Measurements from ENCODE around the gene MTG1.
"Not testable (repeated sequence)": the region's sequence is repeated elsewhere in the genome, so short reads cannot be mapped to it uniquely, and the experiment has no call there.

Gene MTG1

GRCh38 chr10:133393401-133394063 lies 425 bp upstream of the MTG1 start:
- H3K27ac ChIP-seq: peak overlapping the region in 16 of 21 experiments; percentile 25 to 96 (median 90)
- peak overlapping the region; percentile 59 to 99 (median 90) for H3K4me3 ChIP-seq

DNA sequence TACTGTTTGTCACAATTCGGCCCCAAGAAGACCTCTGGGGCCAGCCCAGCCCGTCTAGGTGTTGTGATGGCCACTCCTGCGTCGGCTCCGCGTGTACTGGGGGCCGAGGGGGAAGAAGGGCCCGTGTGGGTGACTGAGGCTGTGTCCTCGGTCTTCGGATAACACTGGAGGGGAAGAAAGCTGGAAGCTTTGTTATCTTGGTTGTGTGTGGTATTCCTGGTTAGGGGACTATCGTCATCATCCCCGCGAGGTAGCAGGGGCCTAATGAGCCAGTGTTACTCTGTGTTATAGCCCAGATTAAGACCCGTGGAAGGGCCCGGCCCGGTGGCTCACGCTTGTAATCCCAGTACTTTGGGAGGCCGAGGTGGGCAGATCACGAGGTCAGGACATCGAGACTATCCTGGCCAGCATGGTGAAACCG lies 854 bp downstream of the MTG1 start:
- peak overlapping the region; percentile 59 to 99 (median 90) for H3K4me3 ChIP-seq
- H3K27ac ChIP-seq: peak overlapping the region; percentile 63 to 96 (median 91)

DNA sequence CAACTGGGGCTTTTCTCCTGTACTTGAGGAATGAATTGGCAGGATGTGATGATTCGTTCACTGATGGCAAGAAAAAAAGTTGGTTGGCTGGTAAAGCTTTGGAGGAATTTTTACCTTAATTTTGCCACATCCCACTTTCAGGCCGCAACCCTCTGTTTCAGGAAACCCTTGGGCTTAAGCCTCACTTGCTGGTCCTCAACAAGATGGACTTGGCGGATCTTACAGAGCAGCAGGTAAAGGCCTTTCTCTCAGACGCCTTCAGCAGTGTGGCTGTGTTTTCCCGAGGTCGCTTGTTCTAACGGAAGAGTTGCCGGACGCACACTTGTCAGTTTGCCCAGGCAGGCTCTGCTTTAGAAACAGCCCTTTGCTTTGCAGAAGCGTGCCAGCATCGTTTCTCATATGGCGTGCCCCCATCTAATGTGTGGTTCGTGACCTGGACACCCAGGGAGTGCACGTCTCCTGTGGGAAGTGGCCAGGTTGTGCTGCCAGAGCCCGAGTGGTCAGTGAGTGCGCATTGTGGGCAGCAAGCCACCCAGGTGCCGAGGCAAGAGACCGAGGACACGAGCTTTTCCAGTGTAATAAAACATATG lies 2.2 kb downstream of the MTG1 start:
- Histone ChIP-seq H3K4me3 (no peak overlapping the region), H3K27ac (no peak overlapping the region)

DNA sequence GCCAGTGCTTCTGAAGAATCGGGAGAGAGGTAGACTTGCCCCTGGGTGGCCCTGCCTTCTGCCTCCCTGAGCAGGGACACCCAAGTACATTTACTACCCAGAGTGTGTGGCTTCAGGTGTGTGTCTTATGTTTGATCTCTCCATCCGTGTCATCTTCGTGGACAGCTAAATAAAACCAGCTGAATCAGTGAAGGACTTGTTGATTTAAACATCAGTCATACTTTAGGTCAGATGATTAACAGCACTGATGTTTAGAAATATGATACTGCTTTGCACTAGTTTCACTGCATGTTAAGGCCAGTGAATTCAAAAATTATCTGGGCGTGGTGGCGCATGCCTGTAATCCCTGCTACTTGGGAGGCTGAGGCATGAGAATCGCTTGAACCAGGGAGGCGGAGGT lies 4.0 kb downstream of the MTG1 start:
- Histone ChIP-seq H3K27ac (no peak overlapping the region), H3K4me3 (no peak overlapping the region)

GRCh38 chr10:133399123-133399601 lies 5.2 kb downstream of the MTG1 start:
- Histone ChIP-seq H3K4me3 (no peak overlapping the region), H3K27ac (no peak overlapping the region)

GRCh38 chr10:133400624-133401424 lies 6.9 kb downstream of the MTG1 start:
- H3K27ac ChIP-seq: peak overlapping the region in 4 of 21 experiments; percentile 14 to 81 (median 64)
- H3K4me3 ChIP-seq: no peak overlapping the region

DNA sequence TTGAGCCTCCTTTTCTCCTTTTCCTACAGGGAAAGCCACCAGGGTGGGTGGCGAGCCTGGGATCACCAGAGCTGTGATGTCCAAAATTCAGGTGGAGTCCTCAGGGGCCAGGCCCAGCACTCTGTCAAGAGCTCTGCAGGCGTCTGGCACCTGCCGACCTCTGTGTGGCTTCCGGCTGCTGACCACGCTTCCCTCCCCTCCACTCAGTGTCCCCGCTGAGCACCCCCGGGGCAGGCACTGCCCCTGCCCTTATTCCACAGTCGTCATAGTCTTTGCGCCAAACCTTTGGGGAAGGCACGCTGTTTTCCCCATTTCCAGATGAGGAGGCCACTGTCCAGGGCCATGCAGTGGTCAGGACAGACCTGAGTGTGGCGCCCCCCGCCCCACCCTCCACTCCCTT lies 7.5 kb downstream of the MTG1 start:
- Histone ChIP-seq H3K4me3 (no peak overlapping the region), H3K27ac (peak overlapping the region in 4 of 21 experiments; percentile 42 to 81 (median 64))

DNA sequence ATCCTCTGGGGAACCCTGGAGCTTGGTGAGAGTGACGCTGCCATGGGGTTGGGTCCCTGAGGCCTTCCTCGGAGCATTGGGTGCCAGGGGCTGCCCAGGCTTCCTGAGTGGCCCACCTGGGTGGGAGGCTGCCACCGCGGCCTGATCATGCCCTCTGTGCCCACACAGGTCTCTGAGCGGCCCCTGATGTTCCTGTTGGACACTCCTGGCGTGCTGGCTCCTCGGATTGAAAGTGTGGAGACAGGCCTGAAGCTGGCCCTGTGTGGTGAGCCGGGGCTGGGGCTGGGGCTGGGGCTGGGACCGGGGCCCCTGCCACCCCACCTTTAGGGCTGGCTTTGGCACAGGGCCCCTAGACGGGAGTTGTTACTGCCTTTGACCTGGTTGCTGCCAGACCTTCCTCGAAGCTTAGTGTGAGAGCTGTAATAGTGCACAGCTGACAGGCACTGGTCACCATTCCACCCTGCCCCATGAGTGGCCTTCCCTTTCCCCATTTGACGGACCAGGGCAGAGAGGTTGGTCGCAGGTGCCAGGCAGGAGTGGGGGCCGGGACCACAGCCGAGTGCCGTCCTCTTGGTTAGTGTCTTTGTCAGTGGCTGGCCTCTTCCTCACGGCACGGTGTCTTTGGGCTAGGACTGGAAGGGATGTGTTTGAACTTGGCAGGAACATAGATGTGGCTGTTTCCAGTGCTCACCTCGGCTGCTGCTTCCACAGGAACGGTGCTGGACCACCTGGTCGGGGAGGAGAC lies 8.2 kb downstream of the MTG1 start:
- Histone ChIP-seq H3K4me3 (no peak overlapping the region), H3K27ac (peak overlapping the region in 2 of 21 experiments; percentile 38 to 81)

- no peak overlapping the region for H3K4me3 ChIP-seq
- H3K27ac ChIP-seq: no peak overlapping the region
These were observed 9.4 kb downstream of the MTG1 start for GRCh38 chr10:133403359-133403758.

GRCh38 chr10:133403784-133404183 lies 9.8 kb downstream of the MTG1 start:
- Histone ChIP-seq H3K4me3 (no peak overlapping the region), H3K27ac (no peak overlapping the region)

- H3K27ac ChIP-seq: no peak overlapping the region
- H3K4me3 ChIP-seq: no peak overlapping the region
These were observed 11.3 kb downstream of the MTG1 start for GRCh38 chr10:133405272-133405671.

GRCh38 chr10:133405844-133406527 lies 12.0 kb downstream of the MTG1 start:
- Histone ChIP-seq H3K27ac (peak overlapping the region in 2 of 21 experiments; percentile 7 to 21), H3K4me3 (no peak overlapping the region)

DNA sequence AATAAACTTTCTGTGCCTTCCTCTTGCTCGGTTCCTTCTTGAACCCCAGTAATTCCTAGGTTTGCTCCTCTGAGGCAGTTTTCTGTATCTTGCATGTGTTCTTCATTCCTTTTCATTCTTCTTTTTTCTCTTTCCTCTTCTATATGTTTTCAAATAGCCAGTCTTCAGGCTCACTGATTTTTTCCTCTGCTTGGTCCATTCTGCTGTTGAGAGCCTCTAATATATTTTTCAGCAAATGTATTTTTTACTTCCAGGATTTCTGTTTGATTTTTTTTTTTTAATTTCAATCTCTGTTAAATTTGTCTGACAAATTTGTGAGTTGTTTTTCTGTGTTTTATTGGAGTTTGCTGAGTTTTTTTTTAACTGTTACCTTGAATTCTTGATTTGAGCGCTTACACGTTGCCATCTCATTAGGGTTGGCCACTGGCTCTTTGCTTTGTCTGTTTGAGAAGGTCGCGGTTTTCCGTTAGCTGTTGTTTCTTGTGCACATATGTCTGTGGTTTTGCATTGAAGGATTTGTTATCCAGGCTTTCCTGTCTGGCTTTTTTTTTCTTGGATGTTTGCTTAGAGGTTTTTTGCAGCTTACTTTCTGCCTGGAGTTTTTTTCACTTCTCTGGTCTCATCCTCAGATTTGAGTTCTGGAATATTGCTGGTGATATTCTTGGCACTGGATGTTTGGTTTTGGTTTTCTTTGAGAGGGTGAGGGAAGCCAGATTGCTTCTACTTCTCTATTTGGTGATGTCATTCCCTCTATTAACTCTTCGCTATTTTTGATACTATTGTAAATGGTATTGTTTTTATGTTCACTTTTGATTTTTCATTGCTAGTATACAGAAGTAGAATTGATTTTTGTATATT lies 17.8 kb downstream of the MTG1 start:
- H3K27ac ChIP-seq: no peak overlapping the region
- H3K4me3 ChIP-seq: no peak overlapping the region

DNA sequence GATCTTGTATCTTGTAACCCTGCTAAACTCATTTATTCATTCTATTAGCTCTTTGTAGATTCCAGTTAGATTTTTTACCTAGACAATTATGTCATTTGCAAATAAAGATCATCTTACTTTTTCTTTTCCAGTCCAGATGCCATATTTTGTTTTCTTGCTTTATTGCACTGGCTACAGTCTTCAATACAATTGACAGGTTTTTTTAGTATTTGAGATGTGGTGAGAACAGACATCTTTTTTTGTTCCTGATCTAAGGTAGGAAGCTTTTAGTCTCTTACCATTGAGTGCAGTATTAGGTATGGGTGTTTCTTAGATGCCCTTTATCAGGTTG lies 18.4 kb downstream of the MTG1 start:
- Histone ChIP-seq H3K4me3 (no peak overlapping the region), H3K27ac (no peak overlapping the region)

DNA sequence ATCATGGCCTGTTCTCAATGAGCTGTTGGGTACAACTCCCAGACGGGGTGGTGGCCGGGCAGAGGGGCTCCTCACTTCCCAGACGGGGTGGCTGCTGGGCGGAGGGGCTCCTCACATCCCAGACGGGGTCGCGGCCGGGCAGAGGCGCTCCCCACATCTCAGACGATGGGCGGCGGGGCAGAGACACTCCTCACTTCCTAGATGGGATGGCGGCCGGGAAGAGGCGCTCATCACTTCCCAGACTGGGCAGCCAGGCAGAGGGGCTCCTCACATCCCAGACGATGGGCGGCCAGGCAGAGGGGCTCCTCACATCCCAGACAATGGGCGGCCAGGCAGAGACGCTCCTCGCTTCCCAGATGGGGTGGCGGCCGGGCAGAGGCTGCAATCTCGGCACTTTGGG lies 20.4 kb downstream of the MTG1 start:
- not testable (repeated sequence) for H3K4me3 ChIP-seq, H3K27ac ChIP-seq

- H3K27ac ChIP-seq: no peak overlapping the region
- H3K4me3 ChIP-seq: no peak overlapping the region
These were observed 21.8 kb downstream of the MTG1 start for GRCh38 chr10:133415752-133416151.

DNA sequence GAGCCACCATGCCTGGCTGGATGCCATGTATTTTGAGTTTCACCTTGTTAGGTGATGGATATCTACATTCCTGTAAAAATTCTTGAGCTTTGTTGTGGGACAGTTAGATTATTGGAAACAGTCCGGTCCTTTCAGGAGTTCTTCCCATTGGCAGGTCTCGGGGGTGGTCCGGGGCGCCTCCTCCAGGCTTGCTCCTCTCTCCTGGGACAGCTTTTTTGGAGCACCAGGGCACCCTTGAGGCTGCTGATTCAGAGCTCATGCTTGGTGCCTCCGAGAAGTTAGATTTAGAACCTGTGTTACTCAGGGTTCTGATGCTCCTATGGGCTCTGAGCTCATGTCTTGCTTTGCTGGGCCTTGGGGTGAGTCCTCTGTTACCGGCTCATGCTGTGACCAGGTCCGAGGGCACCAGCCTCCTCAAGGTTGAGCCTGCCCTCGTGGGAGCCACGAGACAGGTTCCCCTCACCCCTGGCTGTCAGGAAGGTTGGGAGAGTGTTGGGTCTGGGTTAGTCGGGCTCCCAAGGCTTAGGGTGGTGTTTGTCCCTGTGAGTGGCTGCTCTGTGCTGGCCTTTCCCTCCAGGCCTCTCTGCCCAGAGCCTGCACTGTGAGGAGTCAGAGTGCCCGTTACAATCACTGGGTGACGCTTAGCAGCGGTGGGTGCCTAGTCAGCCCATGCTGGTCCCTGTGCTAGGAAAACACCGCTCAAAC lies 24.5 kb downstream of the MTG1 start:
- Histone ChIP-seq H3K27ac (no peak overlapping the region), H3K4me3 (no peak overlapping the region)

All from skin epidermis (tissue), 12 donors.